Psoas muscle (tissue), 8 donors: ENCODE measurements around the gene TP53I3. TPM values are rescaled to one million over a fixed set of nuclear protein-coding genes. Genes with fewer than 3 reads are reported as not detected.

Source experiments
- ATAC-seq, 4 donors: fragments of 200-7000 bp; cut with Tn5 transposase; one replicate each; pipeline ENCODE4 v1.9.1; 2020; ENCODE audit warnings: moderate library complexity in 3 of 4, mild to moderate bottlenecking in 2 of 4
- DNase-seq, 2 donors: peaks; one replicate each; pipeline ENCODE4 v3.0.0-alpha.2; 2020
- H3K27ac ChIP-seq: fragments of 200-600 bp; one replicate; pipeline ENCODE4 v1.8.0; 2022
- H3K27me3 ChIP-seq, 3 donors: fragments of 200-600 bp in 1 of 3; one replicate each; pipeline versions ENCODE4 v1.6.1 to v1.8.0; 2013 to 2022; ENCODE audit warnings: low read length in 2 of 3, mild to moderate bottlenecking in 2 of 3, moderate library complexity in 1 of 3; ENCODE audit not compliant: insufficient read depth in 3 of 3
- H3K36me3 ChIP-seq, 2 donors: fragments of 200-600 bp in 1 of 2; one replicate each; pipeline versions ENCODE4 v1.6.1 to v1.8.0; 2013 to 2022; ENCODE audit warnings: low read depth in 1 of 2, mild to moderate bottlenecking in 1 of 2, moderate library complexity in 1 of 2; ENCODE audit not compliant: insufficient read depth in 1 of 2
- H3K4me1 ChIP-seq: fragments of 200-600 bp; one replicate; pipeline ENCODE4 v1.8.0; 2022
- H3K4me3 ChIP-seq: fragments of 200-600 bp; one replicate; pipeline ENCODE4 v1.8.0; 2022; ENCODE audit warnings: mild to moderate bottlenecking
- H3K9me3 ChIP-seq: fragments of 200-600 bp; one replicate; pipeline ENCODE4 v1.8.0; 2022
- CTCF ChIP-seq: fragments of 200-600 bp; IDR thresholded peaks from one replicate; pipeline ENCODE4 v1.8.0; 2022; ENCODE audit warnings: antibody characterized with exemption
- WGBS, 3 donors: extraction: QIAGEN DNeasy Blood & Tissue Kit; methylation state at CpG; one replicate each; pipeline versions ENCODE4 v1.1.6 to v1.1.7; 2013; 5-methylcytosine and 5-hydroxymethylcytosine counted together
- intact Hi-C, 2 donors: fragments of 100-400 bp; cut with DNase I; formaldehyde crosslinking; loops; one replicate each; pipeline versions ENCODE4 v1.11.0 to v1.14.2; 2022
- polyA plus RNA-seq, 3 donors: library from polyadenylated mRNA; stranded (reverse); fragments of 200-250 nt; gene quantifications; one replicate each; pipeline ENCODE4 v1.2.3, GENCODE V29; 2013
- total RNA-seq, 4 donors: library from RNA; stranded (reverse); fragmentation: NEBNext Ultra II Directional in 2 of 4; extraction: Animal tissue kit (Norgen Biotek cat#: 25700) in 2 of 4; gene quantifications; one replicate each; pipeline versions ENCODE4 v1.2.1 to v1.2.4, GENCODE V29; 2021 to 2023
- donor health status: healthy with polysubstance abuse.
- donor health status: DM: no; HTN: no; CAD: no; lungs with moderate emphysema.
- donor health status: Bipolar disorder and iron deficiency.
- donor health status: healthy.
- donor health status: DM: yes; HTN: yes; CAD: no.
- donor health status: DM: no; HTN: no; CAD: no.
- donor health status: DM: no; HTN: no; CAD: no.
- donor health status: DM: yes; HTN: yes; CAD: no.

Gene TP53I3
- total and polyA plus RNA-seq, 7 donors, result 1.3 to 5.6 (median 3.2) TPM

GRCh38 chr2:24123195-24123921, 38.7 kb upstream of the TP53I3 start, which contains the start of the genes FAM228B and PFN4:
Gene FAM228B, plus strand, starts transcription at chr2:24123469. Its CDS starts 893 bp downstream, at chr2:24124362.
Gene PFN4, minus strand, starts transcription at chr2:24123334. Its CDS starts 799 bp downstream, at chr2:24122535.
- 0 to 1% (median 1%) methylated on average over 70 to 103 of the region's 103 CpGs for WGBS, 3 donors
- Histone ChIP-seq H3K9me3 (no peaks in the 10 kb centered on the region), H3K27ac (peak within 1 kb of the TSS; percentile 94), H3K4me3 (peak within 1 kb of the TSS; percentile 82), H3K27me3 (no peaks in the 10 kb centered on the region), H3K36me3 (no peaks in the 10 kb centered on the region), H3K4me1 (peaks cover 17% of the 10 kb centered on the region)
- intact Hi-C loops, result no loop called here
- no peak for TF ChIP-seq CTCF
- DNase-seq (peak; percentile 92 to 95), ATAC-seq (peak; percentile 97 to 98 (median 98))

- DNase-seq (no peak), ATAC-seq (no peak)
- H3K4me1 ChIP-seq, result peaks cover 17% of the 10 kb centered on the region
- no peaks in the 10 kb centered on the region for H3K27me3 ChIP-seq
- no peak for TF ChIP-seq CTCF
- peak overlapping the region; percentile 82 for H3K4me3 ChIP-seq
- no peaks in the 10 kb centered on the region for H3K9me3 ChIP-seq
- peak overlapping the region; percentile 94 for H3K27ac ChIP-seq
- intact Hi-C loops, result no loop called here
- no peaks in the 10 kb centered on the region for H3K36me3 ChIP-seq
- 8% methylated on average over 15 of the region's 15 CpGs for WGBS, 3 donors
Observed at GRCh38 chr2:24122366-24123194, 37.9 kb upstream of the TP53I3 start.

- no peak overlapping the region for H3K27ac ChIP-seq
- no peak overlapping the region for H3K4me3 ChIP-seq
- H3K36me3 ChIP-seq, result no peaks in the 10 kb centered on the region
- no peaks in the 10 kb centered on the region for H3K27me3 ChIP-seq
- no peaks in the 10 kb centered on the region for H3K9me3 ChIP-seq
- peaks cover 17% of the 10 kb centered on the region for H3K4me1 ChIP-seq
- WGBS, 3 donors, result 39 to 54% (median 52%) methylated on average over 4 of the region's 4 CpGs
- no peak for TF ChIP-seq CTCF
- DNase-seq (no peak), ATAC-seq (no peak)
- intact Hi-C loops, result no loop called here
Observed at GRCh38 chr2:24121469-24121868, 36.8 kb upstream of the TP53I3 start.

GRCh38 chr2:24121066-24121465, 36.4 kb upstream of the TP53I3 start:
- intact Hi-C loops, result no loop called here
- DNase-seq, result no peak
- Histone ChIP-seq H3K27ac (no peak overlapping the region), H3K4me1 (peaks cover 17% of the 10 kb centered on the region), H3K9me3 (no peaks in the 10 kb centered on the region), H3K27me3 (no peaks in the 10 kb centered on the region), H3K36me3 (peaks cover 0 to 4% of the 10 kb centered on the region in 2 donors), H3K4me3 (no peak overlapping the region)
- TF ChIP-seq CTCF, result no peak
- no peak for ATAC-seq
- 44 to 62% (median 47%) methylated on average over 5 of the region's 5 CpGs for WGBS, 3 donors
